HEK293 (cell line): ENCODE data around the gene IFT172.
A peak's percentile ranks its signal among the peaks of the same experiment; 100 is the strongest.

Source experiments
- AEBP2 ChIP-seq: fragments of 450-650 bp; formaldehyde crosslinking; IDR thresholded peaks from 2 replicates; pipeline ENCODE4 v1.5.1; 2016; ENCODE audit warnings: missing biosample characterization, missing genetic modification characterization, borderline replicate concordance
- KLF10 ChIP-seq: fragments of 450-650 bp; IDR thresholded peaks from 2 replicates; pipeline ENCODE4 v1.5.1; 2018; ENCODE audit warnings: missing biosample characterization, mild to moderate bottlenecking, missing genetic modification characterization
- KLF7 ChIP-seq: fragments of 450-650 bp; formaldehyde crosslinking; IDR thresholded peaks from 2 replicates; pipeline ENCODE4 v1.5.1; 2016; ENCODE audit warnings: missing biosample characterization, missing genetic modification characterization, borderline replicate concordance
- KLF8 ChIP-seq: fragments of 450-650 bp; formaldehyde crosslinking; IDR thresholded peaks from 2 replicates; pipeline ENCODE4 v1.5.1; 2016; ENCODE audit warnings: missing biosample characterization, missing genetic modification characterization
- PATZ1 ChIP-seq: fragments of 450-650 bp; formaldehyde crosslinking; IDR thresholded peaks from 2 replicates; pipeline ENCODE4 v1.5.1; 2016; ENCODE audit warnings: missing biosample characterization, missing genetic modification characterization
- PRDM4 ChIP-seq: fragments of 450-650 bp; formaldehyde crosslinking; IDR thresholded peaks from 2 replicates; pipeline ENCODE4 v1.5.1; 2017; ENCODE audit warnings: missing biosample characterization, missing genetic modification characterization
- SCRT2 ChIP-seq: fragments of 450-650 bp; formaldehyde crosslinking; IDR thresholded peaks from 2 replicates; pipeline ENCODE4 v1.5.1; 2016; ENCODE audit warnings: missing biosample characterization, missing genetic modification characterization
- SETDB1 ChIP-seq: IDR thresholded peaks from one replicate; pipeline ENCODE4 v1.6.1; 2017; ENCODE audit warnings: mild to moderate bottlenecking, low read length, moderate library complexity, mixed read lengths; ENCODE audit not compliant: insufficient read length
- ZBTB11 ChIP-seq: fragments of 450-650 bp; formaldehyde crosslinking; conservative IDR thresholded peaks from 2 replicates; pipeline ENCODE4 v1.5.1; 2016; ENCODE audit warnings: low read depth, missing biosample characterization, missing genetic modification characterization
- ZBTB8A ChIP-seq: fragments of 450-650 bp; formaldehyde crosslinking; IDR thresholded peaks from 2 replicates; pipeline ENCODE4 v1.5.1; 2016; ENCODE audit warnings: missing biosample characterization, missing genetic modification characterization
- ZFP3 ChIP-seq: fragments of 450-650 bp; formaldehyde crosslinking; IDR thresholded peaks from 2 replicates; pipeline ENCODE4 v1.5.1; 2016; ENCODE audit warnings: low read depth, missing biosample characterization, missing genetic modification characterization
- ZNF174 ChIP-seq: fragments of 450-650 bp; formaldehyde crosslinking; IDR thresholded peaks from 2 replicates; pipeline ENCODE4 v1.5.0; 2017; ENCODE audit warnings: missing biosample characterization, mild to moderate bottlenecking, missing genetic modification characterization
- ZNF280C ChIP-seq: fragments of 450-650 bp; formaldehyde crosslinking; IDR thresholded peaks from 2 replicates; pipeline ENCODE4 v1.5.1; 2016; ENCODE audit warnings: missing biosample characterization, missing genetic modification characterization
- ZNF335 ChIP-seq: fragments of 450-650 bp; formaldehyde crosslinking; conservative IDR thresholded peaks from 2 replicates; pipeline ENCODE4 v1.5.1; 2016; ENCODE audit warnings: missing biosample characterization, missing genetic modification characterization
- ZNF366 ChIP-seq: fragments of 450-650 bp; formaldehyde crosslinking; conservative IDR thresholded peaks from 2 replicates; pipeline ENCODE4 v1.5.1; 2016; ENCODE audit warnings: missing biosample characterization, missing genetic modification characterization
- ZNF394 ChIP-seq: fragments of 450-650 bp; formaldehyde crosslinking; IDR thresholded peaks from 2 replicates; pipeline ENCODE4 v1.5.1; 2016; ENCODE audit warnings: missing biosample characterization, missing genetic modification characterization, mild to moderate bottlenecking, moderate library complexity, borderline replicate concordance
- ZNF529 ChIP-seq: fragments of 450-650 bp; formaldehyde crosslinking; IDR thresholded peaks from 2 replicates; pipeline ENCODE4 v1.5.1; 2017; ENCODE audit warnings: missing genetic modification characterization, missing biosample characterization; ENCODE audit not compliant: insufficient replicate concordance
- ZNF548 ChIP-seq: fragments of 450-650 bp; formaldehyde crosslinking; IDR thresholded peaks from 2 replicates; pipeline ENCODE4 v1.5.1; 2016; ENCODE audit warnings: missing biosample characterization, missing genetic modification characterization
- ZNF624 ChIP-seq: fragments of 450-650 bp; formaldehyde crosslinking; IDR thresholded peaks from 2 replicates; pipeline ENCODE4 v1.5.1; 2017; ENCODE audit warnings: missing biosample characterization, missing genetic modification characterization
- ZNF629 ChIP-seq: fragments of 450-650 bp; formaldehyde crosslinking; IDR thresholded peaks from 2 replicates; pipeline ENCODE4 v1.5.1; 2017; ENCODE audit warnings: missing biosample characterization, missing genetic modification characterization
- ZNF747 ChIP-seq: fragments of 450-650 bp; formaldehyde crosslinking; IDR thresholded peaks from 2 replicates; pipeline ENCODE4 v1.5.1; 2016; ENCODE audit warnings: missing biosample characterization, missing genetic modification characterization
- ZNF785 ChIP-seq: fragments of 450-650 bp; formaldehyde crosslinking; IDR thresholded peaks from 2 replicates; pipeline ENCODE4 v1.5.1; 2016; ENCODE audit warnings: missing biosample characterization, missing genetic modification characterization
- ZNF830 ChIP-seq: fragments of 450-650 bp; IDR thresholded peaks from 2 replicates; pipeline ENCODE4 v1.5.0; 2018; ENCODE audit warnings: missing biosample characterization, missing genetic modification characterization, low read depth, mild to moderate bottlenecking, moderate library complexity
- ZSCAN16 ChIP-seq: fragments of 450-650 bp; formaldehyde crosslinking; IDR thresholded peaks from 2 replicates; pipeline ENCODE4 v1.5.1; 2016; ENCODE audit warnings: missing biosample characterization, missing genetic modification characterization
- ZSCAN4 ChIP-seq: fragments of 450-650 bp; formaldehyde crosslinking; IDR thresholded peaks from 2 replicates; pipeline ENCODE4 v1.5.1; 2017; ENCODE audit warnings: missing biosample characterization, missing genetic modification characterization

Gene IFT172

GRCh38 chr2:27409321-27410073, 80.0 kb downstream of the IFT172 start, which contains the start of gene PPM1G (continued):
- TF ChIP-seq ZBTB11 = peak; percentile 79
- no peak for TF ChIP-seq ZNF174 (tag by site-specific recombination)
- TF ChIP-seq ZNF335 (tag by site-specific recombination) = peak; percentile 14
- no peak for TF ChIP-seq ZNF394 (tag by site-specific recombination)
- TF ChIP-seq KLF7 (tag by site-specific recombination) = no peak
- peak; percentile 81 for TF ChIP-seq ZNF366 (tag by site-specific recombination)
- no peak for TF ChIP-seq ZFP3 (tag by site-specific recombination)
- no peak for TF ChIP-seq ZNF548 (tag by site-specific recombination)
- TF ChIP-seq ZNF785 (tag by site-specific recombination) = no peak
- TF ChIP-seq PRDM4 (tag by site-specific recombination) = 0 out of 2 replicates have a peak, but pooled peaks have one; percentile 14
- no peak for TF ChIP-seq ZNF280C (tag by site-specific recombination)
- no peak for TF ChIP-seq ZNF624 (tag by site-specific recombination)
- TF ChIP-seq ZBTB8A (tag by site-specific recombination) = 0 out of 2 replicates have a peak, but pooled peaks have one; percentile 39
- peak; percentile 69 for TF ChIP-seq KLF10 (tag by site-specific recombination)
- TF ChIP-seq AEBP2 = no peak
- TF ChIP-seq KLF8 = peak; percentile 92
- TF ChIP-seq ZNF529 (tag by site-specific recombination) = no peak
- TF ChIP-seq ZNF747 (tag by site-specific recombination) = no peak
- TF ChIP-seq SETDB1 = no peak
- TF ChIP-seq ZSCAN16 = no peak
- TF ChIP-seq ZSCAN4 (tag by site-specific recombination) = 0 out of 2 replicates have a peak, but pooled peaks have one; percentile 21
- 0 out of 2 replicates have a peak, but pooled peaks have one; percentile 23 for TF ChIP-seq SCRT2
- peak; percentile 45 for TF ChIP-seq ZNF629 (tag by site-specific recombination)
- peak; percentile 67 for TF ChIP-seq PATZ1 (tag by site-specific recombination)
- TF ChIP-seq ZNF830 (tag by site-specific recombination) = no peak
